Posterior cingulate gyrus (tissue), 11 donors: ENCODE measurements around the gene KLHL26.
"Not testable (repeated sequence)": the region's sequence is repeated elsewhere in the genome, so short reads cannot be mapped to it uniquely, and the experiment has no call there.

Source experiments
- DNase-seq, 10 donors: peaks; one replicate each; pipeline versions ENCODE4 v3.0.0 to v3.0.0-alpha.2; 2020 to 2021; ENCODE audit warnings: mixed read lengths in 3 of 10
- intact Hi-C: fragments of 100-400 bp; cut with DNase I; formaldehyde crosslinking; loops from one replicate; pipeline ENCODE4 v1.15.1; 2023

Gene KLHL26, protein sequence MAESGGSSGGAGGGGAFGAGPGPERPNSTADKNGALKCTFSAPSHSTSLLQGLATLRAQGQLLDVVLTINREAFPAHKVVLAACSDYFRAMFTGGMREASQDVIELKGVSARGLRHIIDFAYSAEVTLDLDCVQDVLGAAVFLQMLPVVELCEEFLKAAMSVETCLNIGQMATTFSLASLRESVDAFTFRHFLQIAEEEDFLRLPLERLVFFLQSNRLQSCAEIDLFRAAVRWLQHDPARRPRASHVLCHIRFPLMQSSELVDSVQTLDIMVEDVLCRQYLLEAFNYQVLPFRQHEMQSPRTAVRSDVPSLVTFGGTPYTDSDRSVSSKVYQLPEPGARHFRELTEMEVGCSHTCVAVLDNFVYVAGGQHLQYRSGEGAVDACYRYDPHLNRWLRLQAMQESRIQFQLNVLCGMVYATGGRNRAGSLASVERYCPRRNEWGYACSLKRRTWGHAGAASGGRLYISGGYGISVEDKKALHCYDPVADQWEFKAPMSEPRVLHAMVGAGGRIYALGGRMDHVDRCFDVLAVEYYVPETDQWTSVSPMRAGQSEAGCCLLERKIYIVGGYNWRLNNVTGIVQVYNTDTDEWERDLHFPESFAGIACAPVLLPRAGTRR

GRCh38 chr19:18636969-18637629, at the start of gene KLHL26:
Gene KLHL26 (plus strand): TSS chr19:18637028. CDS start chr19:18637055, 27 bp downstream.
- intact Hi-C loops, result no loop called here
- DNase-seq, result no peak

DNA sequence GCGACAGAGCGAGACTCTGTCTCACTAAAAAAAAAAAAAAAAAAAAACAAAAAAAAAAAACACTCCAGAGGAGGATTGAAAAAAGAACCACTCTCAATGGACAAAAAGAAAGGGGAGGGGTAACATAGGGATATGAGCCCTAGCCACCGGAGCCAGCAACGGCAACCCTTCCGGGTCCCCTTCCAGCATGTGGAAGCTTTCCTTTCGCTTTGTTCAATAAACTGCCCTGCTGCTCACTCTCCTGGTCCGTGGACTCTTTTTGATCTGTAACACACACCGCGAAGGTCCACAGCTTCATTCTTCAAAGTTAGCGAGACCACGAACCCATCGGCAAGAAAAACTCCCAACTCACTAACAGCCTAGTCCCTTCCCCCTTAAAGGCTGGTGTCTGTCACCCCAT, 49.3 kb upstream of the KLHL26 start:
- no peak for DNase-seq
- intact Hi-C loops, result loop anchor here (5.0 kb wide), 2 partner anchors 130 to 330 kb away; partner anchors contain the start of genes COPE and DDX49

DNA sequence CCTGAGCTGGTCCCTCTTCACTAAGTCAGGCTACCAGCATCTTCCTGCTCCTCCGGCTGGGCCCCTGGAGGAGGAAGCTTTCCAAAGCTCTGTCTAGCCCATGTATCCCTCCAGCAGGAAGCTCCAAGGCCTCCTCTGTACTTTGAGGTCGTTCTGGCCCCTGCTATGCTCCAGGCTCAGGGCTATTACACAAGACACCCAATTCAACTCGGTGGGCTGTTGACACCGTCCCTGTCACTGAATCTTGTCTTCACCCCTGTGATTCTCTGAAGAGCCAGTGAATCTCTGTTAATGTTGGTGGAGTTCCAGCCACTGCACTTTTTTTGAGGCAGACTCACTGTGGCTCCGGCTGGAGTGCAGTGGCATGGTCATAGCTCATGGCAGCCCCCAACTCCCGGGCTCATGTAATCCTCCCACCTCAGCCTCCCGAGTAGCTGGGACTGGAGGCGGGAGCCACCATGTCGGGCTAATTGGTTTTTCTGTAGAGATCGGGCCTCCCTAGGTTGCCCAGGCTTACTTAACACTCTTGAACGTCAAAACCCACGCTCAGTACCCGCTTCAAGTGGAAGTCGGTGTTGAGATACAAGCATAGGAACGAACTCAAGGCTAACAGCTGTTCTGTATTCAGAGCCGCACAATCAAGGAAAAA, 48.7 kb upstream of the KLHL26 start:
- DNase-seq, result no peak
- intact Hi-C loops, result loop anchor here (5.0 kb wide), 2 partner anchors 131 to 329 kb away; partner anchors contain the start of genes COPE and DDX49

DNA sequence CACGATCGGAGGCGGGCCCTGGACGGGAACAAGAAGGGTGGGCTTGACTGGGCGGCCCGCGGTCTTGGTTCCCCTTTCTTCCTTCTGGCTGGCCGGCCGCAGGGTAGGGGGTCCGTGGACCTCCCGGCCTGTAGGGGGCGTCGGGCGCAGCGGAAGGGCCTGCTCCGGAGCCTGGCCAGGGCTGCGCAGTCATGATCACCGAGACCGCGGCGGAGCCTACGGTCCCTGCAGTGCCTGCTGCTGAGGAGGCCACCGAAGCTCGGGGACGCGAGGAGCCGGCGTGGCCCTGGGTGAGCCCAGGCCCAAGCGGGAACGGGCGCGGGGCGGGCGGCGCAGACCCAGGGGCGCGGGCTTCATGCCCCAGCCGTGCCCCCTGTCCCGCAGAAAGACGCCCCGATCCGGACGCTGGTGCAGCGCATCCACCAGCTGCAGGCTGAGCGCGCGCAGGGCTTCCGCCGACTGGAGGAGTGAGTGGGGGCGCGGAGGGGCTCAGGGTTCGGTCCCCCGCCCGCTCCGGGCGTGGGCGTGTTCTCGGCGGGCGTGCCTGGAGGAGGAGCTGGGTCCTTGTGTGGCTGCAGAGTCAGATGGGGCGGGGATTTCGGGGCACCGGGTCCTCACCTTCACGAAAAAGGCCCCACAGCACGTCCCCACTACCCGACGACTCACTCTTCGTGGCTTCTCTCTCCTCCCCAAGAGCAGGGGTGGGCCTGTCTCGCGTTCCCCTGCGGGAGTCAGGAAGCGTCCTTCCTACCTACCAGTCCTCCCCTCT, 48.0 kb upstream of the KLHL26 start, which contains the start of gene REX1BD:
REX1BD (plus strand) TSS at position 188 of the 769 bp plus-strand sequence; CDS start at position 192, 4 bp downstream.
- intact Hi-C loops, result loop anchor here (5.0 kb wide), 2 partner anchors 131 to 329 kb away; partner anchors contain the start of genes COPE and DDX49
- DNase-seq, result peak; percentile 70 to 97 (median 79)

DNA sequence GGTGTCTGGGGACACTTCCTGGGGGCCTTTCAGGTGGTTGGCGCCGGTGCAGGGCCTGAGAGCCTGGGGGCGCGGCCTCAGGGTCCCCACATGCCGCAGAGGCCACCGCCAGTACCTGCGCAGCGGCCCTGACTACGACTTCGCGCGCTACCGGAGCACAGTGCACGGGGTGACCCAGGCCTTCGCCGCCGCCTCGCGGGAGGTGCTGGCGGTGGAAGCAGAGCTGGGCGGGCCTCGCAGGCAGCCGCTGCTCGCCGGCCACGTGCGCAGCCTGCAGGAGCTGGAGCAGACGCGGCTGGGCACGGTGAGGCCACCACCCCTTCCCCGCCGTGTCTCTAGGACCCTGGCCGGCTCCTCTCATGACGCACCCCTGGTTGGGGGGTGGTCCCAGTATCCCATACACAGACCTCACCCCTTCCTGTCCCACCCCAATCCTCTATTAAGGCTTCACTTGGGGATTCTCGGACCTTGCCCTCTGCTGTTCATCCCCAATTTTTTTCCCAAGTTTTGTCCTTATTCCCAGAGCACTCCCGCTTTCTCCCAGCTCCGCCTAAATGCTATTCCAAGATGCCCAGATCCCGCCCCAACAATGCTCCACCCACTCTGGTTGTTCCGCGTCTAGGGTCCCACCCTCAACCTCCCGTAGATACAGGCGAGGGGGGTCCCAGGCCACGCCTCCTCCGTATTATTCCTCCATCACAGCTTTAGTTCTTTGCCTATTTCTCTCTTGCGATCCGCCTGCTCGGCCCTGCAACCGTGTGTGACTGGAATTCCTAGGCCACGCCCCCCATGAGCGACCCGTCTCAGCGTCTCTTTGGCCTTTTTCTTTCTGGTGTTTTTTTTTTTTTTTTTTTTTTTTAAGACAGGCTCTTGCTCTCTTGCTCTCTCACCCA, 47.2 kb upstream of the KLHL26 start:
- peak in 3 of 10 donors; percentile 86 to 90 (median 89) for DNase-seq
- intact Hi-C loops, result loop anchor here (5.0 kb wide), 2 partner anchors 132 to 328 kb away; partner anchors contain the start of genes COPE and DDX49

DNA sequence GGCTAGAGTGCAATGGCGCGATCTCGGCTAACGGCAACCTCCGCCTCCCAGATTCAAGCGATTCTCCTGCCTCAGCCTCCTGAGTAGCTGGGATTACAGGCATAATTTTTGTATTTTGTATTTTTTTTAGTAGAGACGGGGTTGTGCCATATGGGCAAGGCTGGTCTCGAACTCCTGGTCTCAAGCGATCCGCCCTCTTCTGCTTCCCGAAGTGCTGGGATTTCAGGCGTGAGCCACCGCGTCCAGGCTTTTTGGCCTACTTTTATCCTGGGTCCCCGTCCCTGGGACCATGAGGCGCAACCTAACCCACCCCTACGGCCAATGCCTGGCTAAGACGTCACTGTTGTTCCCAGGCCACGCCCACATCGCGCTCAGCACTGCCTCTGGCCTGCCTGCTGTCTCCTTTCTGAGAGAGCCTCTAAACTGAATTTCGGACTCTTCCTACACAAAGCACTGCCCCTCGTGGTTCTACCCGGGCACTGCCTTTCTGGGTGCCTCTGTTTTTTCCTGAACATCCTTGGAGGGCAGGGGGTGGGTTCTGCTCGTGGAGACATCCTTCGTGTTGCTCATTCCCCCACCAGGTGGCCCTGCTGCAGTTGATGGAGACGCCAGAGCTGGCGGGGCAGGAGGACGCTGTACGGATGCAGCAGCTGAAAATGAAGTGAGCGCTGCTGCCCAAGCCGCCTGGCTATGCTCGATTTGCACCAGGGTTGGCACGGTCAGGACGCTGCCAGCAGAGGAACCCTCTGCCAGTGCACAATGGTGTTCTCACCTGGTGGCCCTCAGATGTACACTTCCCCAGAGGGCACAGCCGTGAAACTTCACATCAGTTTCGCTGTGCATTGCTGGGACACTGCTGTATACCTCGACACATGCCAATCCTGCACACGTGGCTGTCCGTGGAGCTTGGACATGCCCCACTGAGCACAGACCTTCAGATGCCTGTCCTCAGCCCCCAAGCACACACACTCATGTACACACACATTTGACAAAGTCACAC, 46.3 kb upstream of the KLHL26 start:
- DNase-seq, result peak; percentile 81 to 99 (median 90)
- intact Hi-C loops, result no loop called here

DNA sequence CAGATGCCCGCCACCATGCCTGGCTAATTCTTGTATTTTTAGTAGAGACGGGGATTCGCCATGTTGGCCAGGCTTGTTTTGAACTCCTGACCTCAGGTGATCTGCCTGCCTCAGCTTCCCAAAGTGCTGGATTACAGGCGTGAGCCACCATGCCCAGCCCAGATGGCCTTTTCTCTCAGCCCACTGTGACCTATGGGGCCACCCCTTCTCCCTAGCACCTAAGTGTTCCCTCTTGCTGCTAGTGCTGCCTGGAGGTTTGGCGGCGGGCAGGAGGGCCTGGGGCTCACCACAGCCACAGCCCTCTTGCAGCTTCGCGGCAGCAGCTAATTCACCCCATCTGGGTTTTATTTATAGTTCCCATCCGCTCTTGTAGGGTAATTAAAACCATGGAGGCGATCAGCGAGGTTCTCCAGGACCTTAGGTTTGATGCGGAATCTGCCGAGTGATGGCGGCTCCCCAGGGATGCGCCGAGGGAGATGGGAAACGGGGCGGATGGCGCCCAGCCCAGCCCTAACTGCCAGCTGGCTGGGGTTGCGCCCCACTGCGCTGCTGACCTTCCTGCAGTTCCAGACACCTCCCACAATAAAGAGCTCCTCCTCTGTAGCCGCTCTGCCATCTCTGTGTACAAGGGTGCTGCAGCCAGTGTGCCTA, 45.0 kb upstream of the KLHL26 start:
- DNase-seq, result peak in 1 of 10 donors; percentile 59
- intact Hi-C loops, result no loop called here

- intact Hi-C loops, DNase-seq: not testable (repeated sequence)
Measured at GRCh38 chr19:18592732-18593131, 44.1 kb upstream of the KLHL26 start.

DNA sequence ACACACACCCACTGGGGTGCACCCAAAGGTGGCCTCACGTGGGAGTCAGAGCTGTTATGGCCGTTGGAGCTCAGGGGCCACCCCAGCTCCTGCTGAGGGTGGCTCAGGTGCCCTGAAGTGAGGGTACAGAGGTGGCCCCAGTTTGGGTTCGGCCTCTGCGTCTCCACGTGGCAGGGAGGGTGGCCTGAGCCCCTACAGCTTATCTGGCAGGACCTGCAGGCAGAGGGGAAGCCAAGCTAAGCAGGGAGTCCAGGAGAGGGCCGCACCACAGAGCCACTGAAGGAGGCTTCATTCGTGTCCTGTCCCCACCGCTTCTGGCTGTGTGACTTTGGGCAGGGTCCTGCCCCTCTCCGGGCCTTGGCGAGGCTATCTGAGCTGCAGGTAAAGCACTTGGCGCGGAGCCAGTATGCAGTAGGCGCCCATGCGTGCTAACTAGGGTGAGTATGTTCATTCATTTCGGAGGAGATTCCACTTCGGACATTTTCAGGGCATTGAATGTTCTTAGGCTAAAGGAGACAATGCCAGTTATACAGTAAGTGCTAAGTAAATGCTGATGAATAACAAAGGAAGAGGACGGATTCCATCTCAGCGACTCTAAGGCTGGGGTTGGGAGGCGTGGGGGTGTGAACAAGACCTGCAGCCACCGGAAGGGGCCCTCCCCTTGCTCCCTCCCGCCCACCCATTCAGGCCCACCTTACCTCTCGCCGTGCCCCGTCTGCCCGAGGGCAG, 43.3 kb upstream of the KLHL26 start:
- intact Hi-C loops, result loop anchor here (1.0 kb wide), 1 partner anchor 254 kb away; no protein-coding TSS in a partner anchor
- no peak for DNase-seq

DNA sequence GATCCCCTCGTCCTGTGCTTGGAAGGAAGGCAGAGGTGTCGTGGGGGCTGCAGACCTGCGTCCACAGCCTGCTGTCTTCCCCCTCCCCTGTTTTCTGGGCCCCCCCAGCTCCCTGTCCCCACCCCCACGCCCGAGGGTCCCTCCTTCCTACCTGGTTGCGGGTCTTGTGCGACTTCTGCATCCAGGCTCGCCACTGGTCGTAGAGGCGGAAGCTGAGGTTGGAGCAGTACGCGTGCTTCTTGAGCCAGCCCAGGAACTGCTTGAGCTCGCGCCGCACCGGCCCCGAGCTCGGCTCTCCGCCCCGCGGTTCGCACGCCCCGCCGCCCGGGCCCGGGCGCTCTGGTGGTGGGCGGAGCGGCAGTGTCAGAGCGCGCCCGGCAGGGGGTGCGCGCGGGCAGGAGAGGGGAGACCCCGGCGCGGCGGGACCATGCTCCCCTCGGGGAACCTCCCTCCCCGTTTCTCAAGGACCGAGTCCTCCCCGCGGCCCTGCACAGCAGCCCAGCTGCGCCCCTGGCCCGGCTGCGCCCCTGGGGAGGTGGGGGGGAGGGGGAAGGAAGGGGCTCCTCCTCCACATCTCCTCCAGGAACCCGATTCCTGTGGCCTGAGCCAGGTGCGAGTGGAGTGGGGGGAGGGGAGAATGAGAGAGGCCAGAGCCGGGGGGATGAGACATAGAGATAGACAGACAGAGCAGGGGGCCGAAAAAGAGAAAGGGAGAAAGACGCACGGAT, 42.6 kb upstream of the KLHL26 start:
- DNase-seq, result peak in 9 of 10 donors; percentile 31 to 94 (median 56)
- intact Hi-C loops, result loop anchor here (1.0 kb wide), 1 partner anchor 253 kb away; no protein-coding TSS in a partner anchor

DNA sequence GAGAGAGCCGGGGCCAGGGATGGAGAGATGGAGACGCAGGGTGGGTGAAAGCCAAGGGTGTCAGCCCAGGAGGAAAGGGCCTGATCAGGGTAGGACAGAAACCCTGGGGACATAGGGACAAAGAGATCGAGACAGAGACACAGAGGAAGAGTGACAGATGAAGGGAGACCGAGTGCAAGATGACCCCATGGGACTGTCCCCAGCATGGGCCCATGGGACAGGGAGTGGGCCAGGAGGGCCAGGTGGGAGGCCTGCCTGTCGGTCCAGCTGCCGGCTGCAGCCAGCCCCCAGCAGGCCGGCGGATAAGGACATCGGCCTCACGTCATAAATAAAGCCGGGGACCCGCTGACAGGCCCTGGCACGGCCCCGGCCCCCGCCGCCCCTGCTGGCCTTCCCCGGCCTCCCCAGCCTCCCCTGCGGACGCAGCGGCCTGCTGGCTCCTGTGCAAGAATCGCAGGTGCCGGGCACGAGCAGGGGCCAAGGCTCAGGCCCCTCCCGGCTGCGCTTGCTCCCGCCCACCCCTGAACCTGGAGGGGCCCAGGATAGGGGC, 41.9 kb upstream of the KLHL26 start:
- peak in 1 of 10 donors; percentile 45 for DNase-seq
- intact Hi-C loops, result loop anchor here (1.0 to 5.0 kb wide), 2 partner anchors 77 to 252 kb away; no protein-coding TSS in a partner anchor

DNA sequence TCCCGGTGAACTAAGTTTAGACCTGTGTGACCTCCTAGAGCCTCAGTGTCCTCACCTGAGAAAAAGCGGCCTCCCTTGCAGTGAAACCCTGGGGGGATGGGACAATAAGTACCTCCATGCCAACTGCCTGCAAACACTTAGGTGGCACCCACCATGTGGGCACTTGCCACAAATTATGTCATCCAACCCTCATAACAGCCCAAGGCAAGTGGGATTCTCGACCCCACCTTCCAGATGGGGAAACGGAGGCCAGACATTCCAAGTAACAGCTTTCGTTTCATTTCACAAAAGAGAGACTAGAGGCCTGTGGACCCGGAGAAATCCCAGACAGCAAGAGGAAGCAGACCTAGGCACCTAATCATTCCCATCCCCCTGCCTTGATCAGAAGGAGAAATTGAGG, 41.4 kb upstream of the KLHL26 start:
- intact Hi-C loops, result loop anchor here (5.0 kb wide), 1 partner anchor 77 kb away; no protein-coding TSS in a partner anchor
- DNase-seq, result no peak

DNA sequence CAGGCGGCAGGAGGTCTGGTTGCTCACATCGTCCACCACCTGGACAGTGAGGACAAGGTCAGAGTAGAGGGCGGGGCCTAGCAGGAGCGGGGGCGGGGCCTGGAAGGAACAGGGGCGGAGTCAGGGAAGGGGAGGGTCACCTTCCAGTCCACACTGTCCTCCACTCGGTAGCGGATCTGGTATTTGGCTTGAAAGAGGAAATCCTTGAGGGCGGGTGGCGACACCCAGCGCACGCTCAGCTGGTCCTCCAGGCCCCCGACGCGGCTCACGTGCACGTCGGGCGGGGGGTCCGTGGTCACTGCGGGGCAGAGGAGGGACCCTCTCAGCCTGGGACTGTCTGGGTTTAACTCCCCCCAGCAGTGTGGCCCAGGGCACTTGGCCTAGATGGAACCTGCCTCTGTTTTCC, 40.1 kb upstream of the KLHL26 start:
- no peak for DNase-seq
- intact Hi-C loops, result loop anchor here (5.0 kb wide), 1 partner anchor 76 kb away; no protein-coding TSS in a partner anchor

GRCh38 chr19:18597809-18598660, 38.8 kb upstream of the KLHL26 start:
- intact Hi-C loops, result loop anchor here (5.0 kb wide), 1 partner anchor 74 kb away; no protein-coding TSS in a partner anchor
- DNase-seq, result no peak
